ENCODE measurements around the gene NKIRAS2.

Gene NKIRAS2

GRCh38 chr17:42027961-42028790, 8.3 kb downstream of the NKIRAS2 start:
- no peak for DNase-seq

DNA sequence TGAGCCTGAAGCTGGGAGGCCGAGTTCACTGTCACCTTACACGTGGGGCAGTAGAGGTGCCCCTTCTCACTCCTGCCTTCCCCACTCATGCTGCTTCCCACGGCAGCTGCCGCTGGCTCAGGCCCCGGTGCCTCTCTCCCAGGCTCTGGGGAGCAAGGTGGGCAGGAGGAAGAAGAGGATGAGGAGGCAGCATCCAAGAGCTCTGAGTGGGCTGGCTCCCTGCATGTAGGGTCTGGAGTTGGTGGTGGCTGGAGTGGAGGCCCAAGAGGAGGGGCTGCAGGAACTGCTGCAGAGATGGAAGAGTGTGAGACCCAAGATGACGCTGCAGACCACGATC, 8.9 kb downstream of the NKIRAS2 start:
- DNase-seq: no peak

DNA sequence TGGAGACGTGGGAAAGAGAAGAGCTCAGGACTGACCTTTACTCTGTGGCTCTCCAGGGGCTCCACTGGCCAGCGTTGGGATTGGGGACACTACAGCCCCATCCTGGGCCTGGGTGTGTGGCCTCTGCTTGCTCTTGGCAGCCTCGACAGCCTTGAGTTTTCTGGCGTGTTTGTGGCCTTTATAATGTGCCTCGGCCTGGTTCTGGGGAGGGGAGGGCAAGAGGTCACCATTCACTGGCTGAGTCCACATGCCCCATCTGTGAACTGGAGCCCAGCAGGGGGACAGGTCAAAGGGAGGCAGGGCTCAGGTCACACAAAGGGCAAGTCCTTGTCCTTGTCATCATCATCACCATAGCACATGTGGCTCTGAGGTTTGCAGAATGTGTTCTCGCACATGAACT, 11.7 kb downstream of the NKIRAS2 start:
- no peak for DNase-seq

DNA sequence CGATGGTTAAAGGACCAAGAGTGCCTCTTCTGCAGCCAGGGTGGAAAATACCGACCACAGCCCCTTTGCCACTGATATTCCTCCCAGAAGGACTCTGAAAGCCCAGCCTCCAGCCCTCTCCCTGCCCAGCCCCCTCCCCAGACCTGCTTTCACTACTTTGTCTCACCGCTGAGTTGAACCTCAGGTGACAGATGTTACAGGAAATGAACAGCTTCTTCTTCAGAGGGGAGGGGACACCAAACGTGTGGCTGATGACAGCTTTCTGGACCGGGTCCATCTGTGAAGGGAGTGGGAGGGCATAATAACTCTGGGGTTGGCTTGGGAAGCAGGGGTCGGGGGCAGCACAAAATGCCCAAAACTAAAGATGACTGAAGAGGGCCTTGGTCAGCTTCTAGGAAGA, 14.2 kb downstream of the NKIRAS2 start:
- DNase-seq: no peak

DNA sequence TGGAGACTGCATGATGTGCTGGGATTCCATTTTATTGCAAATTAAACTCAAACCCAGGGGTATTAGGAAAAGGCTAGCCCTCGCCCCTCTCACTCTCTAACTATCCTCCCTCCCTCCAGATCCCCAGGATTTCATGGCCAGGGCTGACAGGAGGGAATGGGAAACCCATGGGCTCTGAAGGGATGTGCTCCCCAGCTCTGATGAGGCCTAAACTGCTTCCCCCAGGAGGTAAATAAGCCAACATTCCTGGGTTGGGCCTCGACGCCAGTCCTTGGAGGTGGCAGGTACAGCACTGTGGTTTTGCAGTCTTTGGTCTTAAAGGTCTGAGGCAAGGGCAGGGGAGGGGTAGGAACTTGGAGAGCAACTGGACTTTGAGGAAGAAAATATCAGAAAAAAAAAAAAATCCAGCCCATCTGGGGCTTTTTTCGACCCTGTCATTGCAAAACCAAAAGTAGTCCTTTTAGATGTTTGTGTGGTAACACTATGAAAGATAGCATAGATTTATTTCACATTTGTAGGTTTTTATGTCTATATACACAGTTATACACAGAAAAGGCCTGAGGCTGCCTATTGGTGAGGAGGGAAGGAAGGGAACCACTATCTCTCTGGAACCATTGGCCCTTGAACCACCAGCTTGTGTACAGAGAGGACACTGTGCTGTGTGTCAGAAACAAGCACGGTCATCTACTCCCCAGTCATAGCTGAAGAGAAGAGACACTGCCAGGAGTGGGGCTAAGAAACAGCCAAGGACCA, 18.5 kb downstream of the NKIRAS2 start:
- no peak for DNase-seq

DNA sequence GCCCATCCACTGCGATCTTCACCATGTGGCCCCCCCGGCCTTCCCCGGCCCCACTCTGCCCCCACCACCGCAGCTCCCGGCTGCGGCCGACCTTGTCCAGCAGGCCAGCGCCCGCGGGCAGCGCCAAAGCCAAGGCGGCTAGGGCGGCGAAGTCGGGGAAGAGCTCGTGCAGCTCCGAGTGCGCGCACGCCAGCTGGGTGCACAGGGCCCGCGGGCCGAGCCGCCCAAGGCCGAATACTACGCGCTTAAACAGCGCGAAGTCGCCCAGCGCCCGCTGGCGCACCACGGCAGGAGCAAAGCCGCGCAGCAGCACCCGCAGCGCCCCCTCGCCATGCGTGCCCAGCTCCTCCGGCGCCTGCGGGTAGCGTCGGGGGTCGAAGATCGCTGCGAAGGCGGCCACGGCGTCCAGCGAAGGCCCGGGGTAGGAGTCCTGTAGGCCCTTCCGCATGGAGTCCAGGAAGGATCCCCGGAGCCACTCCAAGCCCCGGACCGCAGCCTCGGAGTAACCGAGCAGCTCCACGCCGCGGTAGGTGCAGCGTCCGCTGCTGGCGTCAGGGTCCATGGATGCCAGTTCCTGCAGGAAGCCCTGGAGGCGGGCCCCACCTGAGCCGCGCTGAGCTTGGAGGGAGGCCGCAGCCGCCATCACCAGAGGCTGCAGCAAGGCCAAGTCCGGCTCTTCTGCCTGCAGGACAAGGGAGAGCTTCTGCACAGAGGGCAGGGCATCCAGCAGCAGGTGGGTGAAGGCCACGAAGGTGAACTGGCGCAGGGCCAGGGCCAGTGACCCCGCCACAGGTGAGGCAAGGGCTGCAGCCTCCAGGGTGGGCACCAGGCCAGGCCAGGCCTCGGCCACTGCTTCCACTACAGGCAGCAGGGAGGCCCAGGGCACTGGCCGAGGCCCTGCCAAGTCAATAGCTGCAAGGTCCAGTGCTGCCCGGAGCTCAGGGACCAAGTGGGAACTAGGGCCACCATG, 20.2 kb downstream of the NKIRAS2 start:
- DNase-seq: no peak

GRCh38 chr17:42040818-42041217, 20.9 kb downstream of the NKIRAS2 start:
- no peak for DNase-seq

DNA sequence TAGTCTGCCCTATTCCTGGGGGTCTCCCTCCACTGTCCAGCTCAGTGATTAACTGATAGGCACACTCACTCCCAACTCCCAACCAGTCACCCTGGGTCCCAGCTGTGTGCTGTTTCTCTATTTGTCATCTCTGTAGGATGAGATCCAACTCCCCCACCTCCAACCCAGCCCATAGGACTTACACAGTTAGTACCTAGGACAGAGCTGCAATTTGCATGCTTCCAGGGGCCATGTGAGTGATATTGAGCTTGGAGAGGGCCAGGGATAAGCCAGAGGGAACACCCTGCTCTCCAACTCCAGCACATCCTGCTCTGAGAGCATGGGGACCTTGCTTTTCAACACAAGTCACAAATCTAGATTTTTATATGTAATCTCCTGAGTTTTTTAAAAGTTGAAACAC, 21.7 kb downstream of the NKIRAS2 start:
- DNase-seq: no peak

- DNase-seq: no peak
Observed at GRCh38 chr17:42042598-42043319, 22.9 kb downstream of the NKIRAS2 start.

DNA sequence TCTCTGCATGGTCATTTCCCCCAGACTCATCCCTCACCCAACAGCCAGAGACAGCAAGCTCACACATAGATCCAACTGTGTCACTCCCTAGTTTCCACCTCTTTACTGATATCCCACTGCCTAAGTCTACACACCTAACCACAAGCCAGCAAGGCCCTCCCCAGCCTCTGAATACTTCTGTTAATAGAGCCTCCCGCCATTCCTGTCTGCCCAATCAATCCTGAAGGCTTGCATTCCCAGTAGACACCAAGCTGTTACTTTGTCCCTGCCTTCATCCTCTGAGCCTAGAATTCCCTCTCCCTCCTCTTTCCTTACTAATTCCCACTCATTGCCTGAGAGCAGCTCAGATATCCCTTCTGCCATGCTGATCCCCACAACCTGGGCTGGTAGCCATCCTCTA, 25.8 kb downstream of the NKIRAS2 start:
- no peak for DNase-seq

DNA sequence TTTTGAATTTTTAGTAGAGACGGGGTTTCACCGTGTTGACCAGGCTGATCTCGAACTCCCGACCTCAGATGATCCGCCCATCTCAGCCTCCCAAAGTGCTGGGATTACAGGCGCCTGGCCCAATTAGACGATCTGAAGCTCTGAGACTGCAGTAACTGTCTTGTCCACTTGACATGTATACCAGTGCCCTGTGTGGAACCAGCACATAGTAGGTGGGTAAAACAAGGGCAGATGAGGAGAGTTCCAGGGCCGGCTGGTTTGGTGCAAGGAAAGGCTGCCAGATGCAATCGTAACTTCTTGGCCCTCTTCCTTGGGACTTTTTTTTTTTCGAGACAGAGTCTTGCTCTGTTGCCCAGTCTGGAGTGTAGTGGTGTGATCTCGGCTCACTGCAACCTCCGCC, 27.5 kb downstream of the NKIRAS2 start:
- no peak for DNase-seq

DNA sequence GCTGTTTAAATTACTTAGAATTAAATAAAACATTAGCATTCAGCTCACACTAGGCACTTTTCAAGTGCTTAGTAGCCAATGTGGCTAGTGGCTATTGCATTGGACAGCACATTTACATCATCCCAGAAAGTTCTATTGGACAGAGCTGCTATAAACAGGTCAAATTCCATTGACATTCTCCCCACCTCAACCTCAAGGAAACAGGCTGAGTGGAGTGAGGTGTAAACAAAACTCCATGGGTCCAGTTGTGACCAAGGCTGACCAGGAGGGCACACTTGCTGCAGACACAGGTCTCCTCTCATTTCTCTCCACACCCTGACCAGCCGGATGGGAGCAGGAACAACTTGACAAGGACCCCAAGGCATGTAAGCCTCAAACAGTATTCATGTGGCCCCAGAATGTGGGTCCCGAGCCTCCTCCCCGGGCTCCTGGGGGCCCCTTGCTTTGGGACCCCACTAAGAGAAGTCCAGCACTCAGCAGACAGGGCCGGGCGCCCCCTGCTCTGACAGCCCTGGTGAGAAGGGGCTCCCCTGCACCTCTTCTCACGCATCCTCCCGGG, 30.0 kb downstream of the NKIRAS2 start:
- no peak for DNase-seq

DNA sequence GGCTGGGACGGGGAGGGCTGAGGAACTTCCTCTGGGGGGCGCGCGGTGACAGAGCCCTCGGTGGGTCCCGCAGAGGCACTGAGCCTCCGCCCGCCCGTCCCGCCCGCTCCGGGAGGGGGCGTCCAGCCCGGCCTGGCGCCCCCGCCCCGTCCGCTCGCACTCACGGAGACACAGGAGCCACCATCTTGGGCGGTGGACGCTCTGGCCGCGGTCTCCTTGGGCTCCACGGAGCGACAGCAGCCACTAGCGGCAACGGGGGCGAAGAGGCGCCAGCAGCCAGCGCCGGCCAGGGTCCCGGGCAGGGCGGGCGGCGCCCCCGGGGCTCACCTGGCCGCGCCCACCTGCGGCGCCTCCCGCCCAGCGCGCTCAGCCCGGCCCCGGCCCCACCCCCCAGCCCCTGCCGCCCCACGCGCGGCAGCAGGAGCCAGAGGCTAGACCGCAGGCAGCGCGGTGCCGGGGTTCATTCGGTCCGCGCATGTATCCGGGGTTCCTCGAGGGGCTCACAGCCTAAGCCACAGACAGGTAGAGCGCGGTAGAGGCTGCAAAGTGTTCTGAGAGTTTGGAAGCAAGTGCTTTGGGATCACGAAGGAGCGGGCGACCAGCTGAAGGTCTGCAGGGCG, 30.6 kb downstream of the NKIRAS2 start, which contains the start of gene C17orf113:
Gene C17orf113, minus strand, starts transcription at position 209 of the 620 bp plus-strand sequence. CDS start 7,225 bp downstream, outside the sequence.
- no peak for DNase-seq

- no peak for DNase-seq
Observed at GRCh38 chr17:42051013-42051400, 31.1 kb downstream of the NKIRAS2 start.

GRCh38 chr17:42051645-42052044, 31.8 kb downstream of the NKIRAS2 start:
- DNase-seq: no peak

DNA sequence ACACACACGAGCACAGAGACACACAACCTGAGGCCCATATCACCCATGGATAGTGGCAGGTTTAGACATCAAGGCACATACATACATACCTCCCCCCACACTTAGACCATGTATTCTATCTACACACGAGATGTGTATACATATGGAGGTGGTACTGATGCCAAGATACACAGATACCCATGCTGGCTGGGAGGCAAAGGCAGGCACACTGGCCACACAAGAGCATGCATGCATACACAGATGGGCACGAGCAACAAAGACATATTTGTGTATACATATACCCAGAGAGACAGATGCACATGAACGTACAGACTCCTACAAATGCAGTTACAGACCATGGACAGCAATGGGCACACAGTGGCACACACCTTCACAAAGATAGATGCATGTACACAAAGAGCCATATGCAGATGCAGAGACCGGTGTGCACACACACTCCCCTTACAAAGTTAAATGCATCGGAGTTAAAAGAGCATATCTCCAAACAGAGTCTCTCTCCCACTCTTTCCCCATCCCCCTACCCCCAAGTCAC, 32.5 kb downstream of the NKIRAS2 start:
- DNase-seq: no peak

GRCh38 chr17:42053731-42054500, 34.0 kb downstream of the NKIRAS2 start:
- DNase-seq: no peak

DNA sequence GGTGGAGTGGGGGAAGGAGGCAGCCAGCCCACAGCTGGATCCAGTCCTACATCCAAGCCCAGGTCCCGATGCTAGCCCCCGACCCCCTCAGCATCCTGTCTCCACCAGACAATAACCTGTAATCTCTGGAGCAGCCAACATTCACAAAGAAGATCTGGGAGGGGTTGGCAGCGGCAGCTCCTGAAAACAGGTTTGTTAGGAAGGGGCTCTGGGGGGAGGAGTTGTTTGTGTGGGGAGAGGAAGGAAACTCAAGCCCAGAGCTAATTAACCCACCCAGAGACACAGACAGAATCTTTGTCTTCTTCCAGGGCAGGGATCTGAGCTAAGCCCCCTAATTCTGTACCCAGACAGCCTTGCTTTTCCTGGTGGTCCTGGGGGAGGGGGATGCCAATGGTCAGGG, 35.1 kb downstream of the NKIRAS2 start:
- DNase-seq: no peak

- no peak for DNase-seq
Observed at GRCh38 chr17:42055496-42055895, 35.6 kb downstream of the NKIRAS2 start.

DNA sequence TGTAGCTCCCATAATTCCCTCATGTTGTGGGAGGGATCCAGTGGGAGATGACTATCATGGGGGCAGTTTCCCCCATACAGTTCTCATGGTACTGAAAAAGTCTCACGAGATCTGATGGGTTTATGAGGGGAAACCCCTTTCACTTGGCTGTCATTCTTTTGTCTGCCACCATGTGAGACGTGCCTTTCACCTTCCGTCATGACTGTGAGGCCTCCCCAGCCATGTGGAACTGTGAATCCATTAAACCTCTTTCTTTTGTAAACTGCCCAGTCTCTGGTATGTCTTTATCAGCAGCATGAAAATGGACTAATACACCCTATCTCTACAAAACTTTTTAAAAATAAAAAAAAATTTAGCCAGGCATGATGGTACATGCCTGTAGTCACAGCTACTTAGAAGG, 36.7 kb downstream of the NKIRAS2 start:
- DNase-seq: no peak

DNA sequence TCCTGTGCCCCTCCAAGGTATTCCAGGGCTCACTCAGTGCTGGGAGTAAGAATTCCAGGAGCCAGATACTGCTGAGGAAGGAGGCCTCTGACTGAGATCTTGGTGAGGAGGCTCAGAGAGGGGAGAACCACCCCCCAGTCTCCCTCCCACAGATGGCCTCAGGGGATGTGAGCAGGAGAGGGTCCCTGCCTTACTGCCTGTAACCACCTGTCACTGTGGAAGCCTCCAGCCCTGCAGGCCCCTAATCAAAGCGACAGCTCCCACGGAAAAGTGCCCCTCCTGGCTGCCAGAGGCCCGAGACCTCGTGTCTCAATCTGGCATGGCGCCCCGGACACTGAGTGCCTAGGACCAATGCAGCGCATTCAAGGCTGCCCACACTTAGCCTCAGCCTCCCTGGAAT, 38.2 kb downstream of the NKIRAS2 start:
- no peak for DNase-seq
